Ascending aorta (tissue), 2 donors: ENCODE data around the gene TVP23C. TPM values are rescaled to one million over a fixed set of nuclear protein-coding genes. Genes with fewer than 3 reads are reported as not detected.
A peak's percentile ranks its signal among the peaks of the same experiment; 100 is the strongest.

Source experiments
- DNase-seq, 2 donors: peaks; one replicate each; pipeline ENCODE4 v3.0.0-alpha.2; 2019; ENCODE audit warnings: low spot score in 2 of 2
- H3K27ac ChIP-seq, 2 donors: fragments of 200-600 bp; sonication (generic); one replicate each; pipeline ENCODE4 v1.5.1; 2016 to 2017; ENCODE audit warnings: mild to moderate bottlenecking in 1 of 2
- H3K27me3 ChIP-seq: fragments of 200-600 bp; sonication (generic); one replicate; pipeline ENCODE4 v1.5.1; 2017
- H3K36me3 ChIP-seq, 2 donors: fragments of 200-600 bp; sonication (generic); one replicate each; pipeline ENCODE4 v1.5.1; 2016
- H3K4me1 ChIP-seq, 2 donors: fragments of 200-600 bp; sonication (generic); one replicate each; pipeline ENCODE4 v1.5.1; 2016 to 2017; ENCODE audit warnings: mild to moderate bottlenecking in 1 of 2
- H3K4me3 ChIP-seq, 2 donors: fragments of 200-600 bp; sonication (generic); one replicate each; pipeline ENCODE4 v1.5.1; 2016 to 2017; ENCODE audit warnings: mild to moderate bottlenecking in 1 of 2
- H3K9me3 ChIP-seq, 2 donors: fragments of 200-600 bp; sonication (generic); one replicate each; pipeline ENCODE4 v1.5.1; 2016
- CTCF ChIP-seq, 3 experiments: fragments of 200-600 bp in 2 of 3; fragments of 450-650 bp in 1 of 3; sonication (generic) in 2 of 3; IDR thresholded peaks; one replicate each; pipeline ENCODE4 v1.5.1; 2016 to 2019; ENCODE audit warnings: antibody characterized with exemption in 3 of 3, mild to moderate bottlenecking in 1 of 3, moderate library complexity in 1 of 3
- intact Hi-C: fragments of 100-400 bp; cut with DNase I; formaldehyde crosslinking; loops from one replicate; pipeline ENCODE4 v1.15.1; 2023
- total RNA-seq: library from RNA; depleted of rRNA; stranded (reverse); fragments of >200 nt; gene quantifications from one replicate; pipeline ENCODE4 v1.1.0, GENCODE V29; 2016

The TVP23C gene
- total RNA-seq, 1 donor from 2014 or later: 5.5 TPM

GRCh38 chr17:15490634-15491261, 72.5 kb downstream of the TVP23C start:
- no peak for TF ChIP-seq CTCF (IDR thresholded peaks at IDR 0.05)
- peak overlapping the region; percentile 28 to 31 for H3K27ac ChIP-seq
- DNase-seq: peak in 1 of 2 donors; percentile 85

GRCh38 chr17:15488557-15488956, 74.7 kb downstream of the TVP23C start:
- H3K9me3 ChIP-seq: no peaks in the 10 kb centered on the region
- H3K4me3 ChIP-seq: no peak overlapping the region
- no peak overlapping the region for H3K27ac ChIP-seq
- no peaks in the 10 kb centered on the region for H3K27me3 ChIP-seq
- intact Hi-C loops: no loop called here
- no peaks in the 10 kb centered on the region for H3K4me1 ChIP-seq
- TF ChIP-seq CTCF (IDR thresholded peaks at IDR 0.05): no peak
- no peak for DNase-seq
- H3K36me3 ChIP-seq: no peaks in the 10 kb centered on the region

More at GRCh38 chr17:15490634-15491261, 72.5 kb downstream of the TVP23C start:
- Histone ChIP-seq H3K27me3 (no peaks in the 10 kb centered on the region), H3K36me3 (no peaks in the 10 kb centered on the region), H3K9me3 (no peaks in the 10 kb centered on the region), H3K4me3 (no peak overlapping the region), H3K4me1 (no peaks in the 10 kb centered on the region)
- intact Hi-C loops: no loop called here

DNA sequence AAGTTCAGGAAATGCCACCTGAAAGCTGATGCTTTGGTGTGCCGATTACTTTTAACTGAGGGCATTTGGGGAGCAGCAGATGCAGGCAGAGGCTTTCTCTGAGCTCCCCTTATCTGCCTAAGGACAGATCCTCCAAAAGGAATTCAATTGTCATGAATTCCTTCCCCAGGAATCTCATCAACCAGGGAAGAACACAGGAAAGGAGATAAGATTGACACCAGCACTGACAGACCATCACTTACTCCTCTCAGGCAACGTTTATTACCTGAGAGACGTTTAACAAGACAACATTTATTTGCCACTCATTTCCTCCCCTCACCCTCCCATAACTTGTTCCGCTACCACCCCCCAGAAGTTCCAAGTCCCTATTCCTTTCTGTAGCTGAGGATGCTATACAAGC, 78.2 kb downstream of the TVP23C start:
- DNase-seq: no peak
- Histone ChIP-seq H3K27ac (no peak overlapping the region), H3K27me3 (no peaks in the 10 kb centered on the region), H3K9me3 (no peaks in the 10 kb centered on the region), H3K4me3 (no peak overlapping the region), H3K4me1 (no peaks in the 10 kb centered on the region), H3K36me3 (peaks cover 0 to 2% of the 10 kb centered on the region in 2 donors)
- TF ChIP-seq CTCF (IDR thresholded peaks at IDR 0.05): no peak
- intact Hi-C loops: no loop called here

- peaks cover 0 to 2% of the 10 kb centered on the region in 2 donors for H3K36me3 ChIP-seq
- no peak for DNase-seq
- no peak overlapping the region for H3K4me3 ChIP-seq
- H3K9me3 ChIP-seq: no peaks in the 10 kb centered on the region
- no peaks in the 10 kb centered on the region for H3K4me1 ChIP-seq
- no peak overlapping the region for H3K27ac ChIP-seq
- H3K27me3 ChIP-seq: no peaks in the 10 kb centered on the region
- intact Hi-C loops: no loop called here
- no peak for TF ChIP-seq CTCF (IDR thresholded peaks at IDR 0.05)
Observed at GRCh38 chr17:15483431-15483830, 79.9 kb downstream of the TVP23C start.

- Histone ChIP-seq H3K27ac (no peak overlapping the region), H3K4me1 (no peaks in the 10 kb centered on the region), H3K9me3 (no peaks in the 10 kb centered on the region), H3K4me3 (no peak overlapping the region), H3K27me3 (no peaks in the 10 kb centered on the region), H3K36me3 (peaks cover 0 to 2% of the 10 kb centered on the region in 2 donors)
- TF ChIP-seq CTCF (IDR thresholded peaks at IDR 0.05): no peak
- intact Hi-C loops: no loop called here
- DNase-seq: no peak
Observed at GRCh38 chr17:15482476-15482875, 80.8 kb downstream of the TVP23C start.

DNA sequence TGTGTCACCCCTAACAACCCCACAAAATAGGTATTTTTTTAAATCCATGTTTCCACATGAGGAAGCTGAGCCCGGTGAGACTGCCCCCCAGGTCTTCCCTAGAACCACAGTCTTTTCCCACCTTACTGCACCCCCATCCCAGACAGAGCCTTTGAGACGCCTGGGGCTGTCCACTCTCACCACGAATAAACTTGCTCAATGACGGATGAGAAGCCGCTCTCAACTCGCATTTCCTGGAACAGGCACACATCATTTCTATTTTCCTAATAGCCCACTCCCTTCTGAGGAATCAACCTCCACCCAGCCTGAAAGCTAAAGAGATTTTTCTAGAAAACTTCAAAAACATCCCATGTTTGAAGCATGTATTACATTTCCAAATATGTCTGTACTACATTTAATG, 81.8 kb downstream of the TVP23C start:
- no peak overlapping the region for H3K4me3 ChIP-seq
- peaks cover 0 to 2% of the 10 kb centered on the region in 2 donors for H3K36me3 ChIP-seq
- no peaks in the 10 kb centered on the region for H3K9me3 ChIP-seq
- DNase-seq: no peak
- intact Hi-C loops: no loop called here
- H3K27ac ChIP-seq: no peak overlapping the region
- TF ChIP-seq CTCF (IDR thresholded peaks at IDR 0.05): no peak
- no peaks in the 10 kb centered on the region for H3K4me1 ChIP-seq
- no peaks in the 10 kb centered on the region for H3K27me3 ChIP-seq
